Breast epithelium (tissue), 3 donors: Measurements from ENCODE around the gene FKBP2.

ENCODE experiments used
- CTCF ChIP-seq, 3 donors: fragments of 450-650 bp; IDR thresholded peaks; one replicate each; pipeline ENCODE4 v1.5.1; 2016 to 2017; ENCODE audit warnings: antibody characterized with exemption in 3 of 3, mild to moderate bottlenecking in 3 of 3, moderate library complexity in 3 of 3
- POLR2A ChIP-seq: fragments of 450-650 bp; IDR thresholded peaks from one replicate; pipeline ENCODE4 v1.6.1; 2016; ENCODE audit warnings: antibody characterized with exemption, mild to moderate bottlenecking, moderate library complexity

GRCh38 chr11:64287676-64288352 lies 46.9 kb downstream of the FKBP2 start:
- TF ChIP-seq POLR2A, result no peak
- TF ChIP-seq CTCF (IDR thresholded peaks at IDR 0.05), result no peak
